DND-41 (cell line): ENCODE data around the gene GALK2.

Experiments used
- ATAC-seq: fragments of 200-7000 bp; cut with Tn5 transposase; 3 replicates; pipeline ENCODE4 v1.9.1; 2021; ENCODE audit warnings: low read depth; ENCODE audit not compliant: insufficient read depth
- DNase-seq: peaks from one replicate; pipeline ENCODE4 v3.0.0-alpha.2; 2020
- H2AFZ ChIP-seq: 2 replicates; pipeline ENCODE4 v1.6.0; 2012; ENCODE audit warnings: low read depth, low read length
- H3K27ac ChIP-seq: 2 replicates; pipeline ENCODE4 v1.5.1; 2012; ENCODE audit warnings: low read length, inconsistent platforms
- H3K27me3 ChIP-seq: fragments of 200-600 bp; sonication (generic); 2 replicates; pipeline ENCODE4 v1.6.0; 2012; ENCODE audit warnings: low read length, mild to moderate bottlenecking, inconsistent platforms; ENCODE audit not compliant: insufficient read depth, poor library complexity
- H3K36me3 ChIP-seq: 2 replicates; pipeline ENCODE4 v1.5.1; 2012; ENCODE audit warnings: low read length, inconsistent platforms; ENCODE audit not compliant: insufficient read depth
- H3K4me1 ChIP-seq: 2 replicates; pipeline ENCODE4 v1.5.1; 2012; ENCODE audit warnings: mild to moderate bottlenecking, low read length; ENCODE audit not compliant: insufficient read depth
- H3K4me2 ChIP-seq: 2 replicates; pipeline ENCODE4 v1.6.0; 2012; ENCODE audit warnings: mild to moderate bottlenecking, moderate library complexity, low read length, inconsistent platforms; ENCODE audit not compliant: insufficient read depth
- H3K4me3 ChIP-seq, 2 experiments: fragments of 200-600 bp in 1 of 2; shearing (Covaris generic) in 1 of 2; 2 replicates each; pipeline ENCODE4 v1.5.1; 2012 to 2016; ENCODE audit warnings: inconsistent platforms in 2 of 2, low read length in 2 of 2, mild to moderate bottlenecking in 2 of 2, low read depth in 1 of 2, moderate library complexity in 1 of 2
- H3K79me2 ChIP-seq: 2 replicates; pipeline ENCODE4 v1.6.0; 2012; ENCODE audit warnings: low read length, inconsistent platforms; ENCODE audit not compliant: insufficient read depth
- H3K9ac ChIP-seq: 2 replicates; pipeline ENCODE4 v1.6.0; 2012; ENCODE audit warnings: low read depth, mild to moderate bottlenecking, inconsistent platforms, low read length, moderate library complexity
- H3K9me3 ChIP-seq: 2 replicates; pipeline ENCODE4 v1.5.1; 2012; ENCODE audit warnings: low read length, moderate library complexity, mild to moderate bottlenecking, inconsistent platforms; ENCODE audit not compliant: insufficient read depth, severe bottlenecking
- H4K20me1 ChIP-seq: 2 replicates; pipeline ENCODE4 v1.6.0; 2012; ENCODE audit warnings: low read length; ENCODE audit not compliant: insufficient read depth
- CTCF ChIP-seq: IDR thresholded peaks from 2 replicates; pipeline ENCODE4 v1.5.1; 2012; ENCODE audit warnings: borderline replicate concordance, low read length, moderate library complexity, mild to moderate bottlenecking; ENCODE audit not compliant: poor library complexity, severe bottlenecking; ENCODE audit errors: extremely low read depth
- EZH2 ChIP-seq: IDR thresholded peaks from 3 replicates; pipeline ENCODE4 v1.6.1; 2012; ENCODE audit warnings: borderline replicate concordance, low read depth, mild to moderate bottlenecking, moderate library complexity, low read length, inconsistent platforms; ENCODE audit not compliant: severe bottlenecking

Gene GALK2

GRCh38 chr15:49154359-49154758 is 15.7 kb upstream of the GALK2 start:
- H3K4me1 ChIP-seq = peaks cover 41% of the 10 kb centered on the region
- ATAC-seq (no peak), DNase-seq (no peak)
- peaks cover 15% of the 10 kb centered on the region; the same call in 1 of the 2 replicates for H4K20me1 ChIP-seq
- peaks cover 4% of the 10 kb centered on the region; the same call in 1 of the 2 replicates for H3K36me3 ChIP-seq
- peak overlapping the region; percentile 87 for H3K9ac ChIP-seq
- H3K27ac ChIP-seq = peak overlapping the region; percentile 82; the same call in 1 of the 2 replicates
- no peaks in the 10 kb centered on the region for H3K27me3 ChIP-seq
- peaks cover 88% of the 10 kb centered on the region for H3K79me2 ChIP-seq
- peak overlapping the region; percentile 78 for H3K4me2 ChIP-seq
- H3K9me3 ChIP-seq = no peaks in the 10 kb centered on the region
- no peak for TF ChIP-seq EZH2
- TF ChIP-seq CTCF = no peak
- peak overlapping the region; percentile 64 to 67 for H3K4me3 ChIP-seq
- no peak overlapping the region for H2AFZ ChIP-seq

- H3K4me3 ChIP-seq = peak overlapping the region; percentile 64 to 67
- H3K27ac ChIP-seq = peak overlapping the region; percentile 82
- no peak for ATAC-seq
- peak overlapping the region; percentile 77 for H2AFZ ChIP-seq
- peak overlapping the region; percentile 87 for H3K9ac ChIP-seq
- H4K20me1 ChIP-seq = peaks cover 12% of the 10 kb centered on the region; the same call in 1 of the 2 replicates
- DNase-seq = no peak
- no peaks in the 10 kb centered on the region for H3K27me3 ChIP-seq
- no peaks in the 10 kb centered on the region for H3K9me3 ChIP-seq
- peaks cover 85% of the 10 kb centered on the region for H3K79me2 ChIP-seq
- peak overlapping the region; percentile 78 for H3K4me2 ChIP-seq
- H3K36me3 ChIP-seq = peaks cover 4% of the 10 kb centered on the region; the same call in 1 of the 2 replicates
- no peak for TF ChIP-seq EZH2
- TF ChIP-seq CTCF = no peak
- H3K4me1 ChIP-seq = peaks cover 38% of the 10 kb centered on the region
Measured at GRCh38 chr15:49154799-49155109, 15.3 kb upstream of the GALK2 start.

GRCh38 chr15:49155110-49155833 is 14.8 kb upstream of the GALK2 start, which contains the start of gene COPS2:
TSS of gene COPS2 (minus strand) at chr15:49155599. CDS start at chr15:49155578, 21 bp downstream.
- H3K9me3 ChIP-seq = no peaks in the 10 kb centered on the region
- TF ChIP-seq EZH2 (no peak), CTCF (no peak)
- H3K36me3 ChIP-seq = peaks cover 4% of the 10 kb centered on the region; the same call in 1 of the 2 replicates
- H3K4me2 ChIP-seq = peak within 1 kb of the TSS; percentile 78
- H3K27ac ChIP-seq = peak within 1 kb of the TSS; percentile 82
- peak within 1 kb of the TSS; percentile 87 for H3K9ac ChIP-seq
- ATAC-seq = peak; percentile 94
- peaks cover 83% of the 10 kb centered on the region for H3K79me2 ChIP-seq
- peaks cover 11% of the 10 kb centered on the region; the same call in 1 of the 2 replicates for H4K20me1 ChIP-seq
- no peaks in the 10 kb centered on the region for H3K27me3 ChIP-seq
- peak within 1 kb of the TSS; percentile 77 for H2AFZ ChIP-seq
- DNase-seq = peak; percentile 94
- peak within 1 kb of the TSS; percentile 64 to 67 for H3K4me3 ChIP-seq
- peaks cover 38% of the 10 kb centered on the region for H3K4me1 ChIP-seq
